ENCODE data around the gene NKX2-4.

- TF ChIP-seq EP300 (conservative IDR thresholded peaks at IDR 0.05; ENCODE audit: poor library complexity, severe bottlenecking): no peak
- TF ChIP-seq TAF1 (IDR thresholded peaks at IDR 0.05; ENCODE audit: low read depth): no peak
- TF ChIP-seq CTCF (IDR thresholded peaks at IDR 0.05; ENCODE audit: poor library complexity, severe bottlenecking): no peak
- TF ChIP-seq RAD21 (conservative IDR thresholded peaks at IDR 0.05): no peak
- TF ChIP-seq EZH2 (IDR thresholded peaks at IDR 0.05; ENCODE audit: borderline replicate concordance, insufficient read depth, low read length, poor library complexity, severe bottlenecking): no peak
- TF ChIP-seq POLR2AphosphoS5 (IDR thresholded peaks at IDR 0.05): no peak
- no peak for TF ChIP-seq SMC3 (conservative IDR thresholded peaks at IDR 0.05; ENCODE audit: poor library complexity)
Measured at GRCh38 chr20:21378259-21378658, 19.1 kb downstream of the NKX2-4 start.
